Adrenal gland (tissue), 5 donors: ENCODE measurements around the gene VIT.
"Not testable (repeated sequence)": the region's sequence is repeated elsewhere in the genome, so short reads cannot be mapped to it uniquely, and the experiment has no call there.

Experiments used
- POLR2A ChIP-seq, 2 donors: fragments of 450-650 bp; IDR thresholded peaks; one replicate each; pipeline ENCODE4 v1.6.1; 2017; ENCODE audit warnings: antibody characterized with exemption in 2 of 2, mild to moderate bottlenecking in 2 of 2, moderate library complexity in 1 of 2
- TF ChIP-seq, protein P1 (sequence below), 6 experiments: fragments of 450-650 bp in 4 of 6; fragments of 200-600 bp in 2 of 6; sonication (generic) in 1 of 6; IDR thresholded peaks; 1 replicate in 5 of 6; 2 replicates in 1 of 6; pipeline versions ENCODE4 v1.5.1 to v1.8.0; 2016 to 2021; ENCODE audit warnings: antibody characterized with exemption in 6 of 6, mild to moderate bottlenecking in 2 of 6, moderate library complexity in 1 of 6
- donor health status: DM: no; HTN: no; CAD: no.

DNA sequence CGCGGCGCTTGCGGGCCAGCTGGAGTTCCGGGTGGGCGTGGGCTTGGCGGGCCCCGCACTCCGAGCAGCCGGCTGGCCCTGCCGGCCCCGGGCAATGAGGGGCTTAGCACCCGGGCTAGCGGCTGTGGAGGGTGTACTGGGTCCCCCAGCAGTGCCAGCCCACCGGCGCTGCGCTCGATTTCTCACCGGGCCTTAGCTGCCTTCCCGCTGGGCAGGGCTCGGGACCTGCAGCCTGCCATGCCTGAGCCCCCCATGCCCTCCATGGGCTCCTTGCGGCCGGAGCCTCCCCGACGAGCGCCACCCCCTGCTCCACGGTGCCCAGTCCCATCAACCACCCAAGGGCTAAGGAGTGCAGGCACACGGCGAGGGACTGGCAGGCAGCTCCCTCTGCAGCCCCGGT lies 8.2 kb upstream of the VIT start:
- TF ChIP-seq, protein P1, sequence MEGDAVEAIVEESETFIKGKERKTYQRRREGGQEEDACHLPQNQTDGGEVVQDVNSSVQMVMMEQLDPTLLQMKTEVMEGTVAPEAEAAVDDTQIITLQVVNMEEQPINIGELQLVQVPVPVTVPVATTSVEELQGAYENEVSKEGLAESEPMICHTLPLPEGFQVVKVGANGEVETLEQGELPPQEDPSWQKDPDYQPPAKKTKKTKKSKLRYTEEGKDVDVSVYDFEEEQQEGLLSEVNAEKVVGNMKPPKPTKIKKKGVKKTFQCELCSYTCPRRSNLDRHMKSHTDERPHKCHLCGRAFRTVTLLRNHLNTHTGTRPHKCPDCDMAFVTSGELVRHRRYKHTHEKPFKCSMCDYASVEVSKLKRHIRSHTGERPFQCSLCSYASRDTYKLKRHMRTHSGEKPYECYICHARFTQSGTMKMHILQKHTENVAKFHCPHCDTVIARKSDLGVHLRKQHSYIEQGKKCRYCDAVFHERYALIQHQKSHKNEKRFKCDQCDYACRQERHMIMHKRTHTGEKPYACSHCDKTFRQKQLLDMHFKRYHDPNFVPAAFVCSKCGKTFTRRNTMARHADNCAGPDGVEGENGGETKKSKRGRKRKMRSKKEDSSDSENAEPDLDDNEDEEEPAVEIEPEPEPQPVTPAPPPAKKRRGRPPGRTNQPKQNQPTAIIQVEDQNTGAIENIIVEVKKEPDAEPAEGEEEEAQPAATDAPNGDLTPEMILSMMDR (IDR thresholded peaks at IDR 0.05) = not testable (repeated sequence)
- not testable (repeated sequence) for TF ChIP-seq POLR2A (IDR thresholded peaks at IDR 0.05)
